ENCODE results near the gene ZNF765.
"Not testable (repeated sequence)": the region's sequence is repeated elsewhere in the genome, so short reads cannot be mapped to it uniquely, and the experiment has no call there.

- not testable (repeated sequence) for TF ChIP-seq EZH2 (IDR thresholded peaks at IDR 0.05; ENCODE audit: borderline replicate concordance, low read length); CTCF (IDR thresholded peaks at IDR 0.05; ENCODE audit: low read length)
Observed at GRCh38 chr19:53475470-53475869, 80.5 kb downstream of the ZNF765 start.

Measured in OCI-LY1 (cell line).